Measurements from ENCODE around the gene ABLIM2. TPM values are rescaled to one million over a fixed set of nuclear protein-coding genes. Genes with fewer than 3 reads are reported as not detected.

Gene ABLIM2
- total RNA-seq, 1 donor from 2014 or later: 2.6 TPM

- peak in 1 of 2 donors; percentile 53 for DNase-seq (ENCODE audit: low read depth in 2 of 2)
Measured at GRCh38 chr4:8194306-8195242, 36.0 kb upstream of the ABLIM2 start.

DNA sequence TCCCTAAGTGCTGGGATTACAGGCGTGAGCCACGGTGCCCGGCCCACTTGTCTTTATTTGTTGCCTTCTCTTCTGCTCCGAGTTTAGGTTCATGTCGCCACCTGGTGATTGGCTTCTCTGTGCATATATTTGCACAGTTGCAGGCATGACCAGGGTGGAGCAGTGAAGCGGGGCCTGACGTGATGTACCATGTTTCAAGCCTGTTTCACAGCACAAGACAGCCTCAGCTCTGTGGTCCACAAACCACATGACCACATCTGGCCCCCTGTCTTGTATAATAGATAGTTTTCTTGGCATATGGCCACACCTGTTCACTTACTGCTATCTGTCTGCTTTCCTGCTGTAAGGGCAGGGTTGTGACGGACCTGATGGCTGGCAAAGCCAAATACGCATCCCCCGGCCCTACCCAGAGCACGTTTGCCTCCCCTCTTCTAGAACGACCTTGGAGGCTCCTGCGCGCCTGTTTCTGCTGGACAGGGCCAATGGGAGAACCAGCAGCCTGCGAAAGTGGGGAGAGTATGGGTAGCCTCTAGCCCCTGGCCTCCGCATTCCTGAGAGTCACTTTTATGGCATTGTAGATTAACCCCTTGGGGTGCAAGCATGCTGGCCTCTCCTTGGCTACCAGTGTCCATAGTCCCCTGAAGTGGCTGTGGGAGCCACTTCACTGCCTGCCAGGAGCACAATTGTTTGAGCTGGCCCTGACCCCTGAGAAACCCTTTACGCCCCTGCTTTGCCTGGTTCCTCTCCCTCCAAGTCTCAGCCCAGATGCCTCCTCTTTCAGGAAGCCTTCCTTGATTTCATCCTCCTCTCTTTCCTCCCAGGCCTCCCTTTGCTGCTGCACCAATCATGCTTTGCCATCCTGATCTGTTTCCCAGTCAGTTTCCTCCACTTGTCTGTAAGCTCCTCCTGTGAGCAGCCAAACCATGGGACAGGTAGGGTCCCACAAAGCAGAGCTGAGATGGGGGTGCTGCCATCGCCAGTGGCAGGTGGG is 34.4 kb upstream of the ABLIM2 start:
- DNase-seq (ENCODE audit: low read depth in 2 of 2): peak; percentile 60 to 81

DNA sequence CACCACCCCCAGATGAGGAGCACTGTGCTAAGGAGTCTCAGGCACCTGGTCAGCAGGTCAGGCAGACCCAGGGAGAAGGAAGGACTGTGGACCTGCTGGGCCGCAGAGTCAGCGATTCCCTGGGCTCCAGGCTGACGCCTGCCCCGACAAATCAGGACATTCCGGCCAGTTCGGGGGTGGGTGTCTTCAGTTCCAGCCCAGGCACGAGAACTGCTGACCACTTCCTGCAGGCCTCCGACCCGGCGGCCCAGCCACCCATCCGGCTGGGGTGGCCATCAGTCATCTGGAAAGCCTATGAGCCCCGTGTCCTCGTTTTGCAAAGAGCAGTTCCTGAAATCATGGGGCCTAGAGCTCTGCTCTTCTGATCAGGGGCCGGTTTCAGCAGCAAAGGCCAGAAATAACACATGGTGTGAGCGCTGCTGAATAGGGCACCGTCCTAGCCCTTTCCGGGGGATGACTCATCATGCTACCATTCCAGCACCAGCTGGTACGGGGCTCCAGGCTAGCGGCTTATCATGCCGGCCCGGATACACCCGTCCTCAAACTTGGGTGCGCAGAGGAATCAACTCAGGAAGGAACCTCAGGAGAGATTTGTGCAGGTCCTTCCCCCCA is 32.6 kb upstream of the ABLIM2 start:
- peak; percentile 94 to 99 for DNase-seq (ENCODE audit: low read depth in 2 of 2)

DNA sequence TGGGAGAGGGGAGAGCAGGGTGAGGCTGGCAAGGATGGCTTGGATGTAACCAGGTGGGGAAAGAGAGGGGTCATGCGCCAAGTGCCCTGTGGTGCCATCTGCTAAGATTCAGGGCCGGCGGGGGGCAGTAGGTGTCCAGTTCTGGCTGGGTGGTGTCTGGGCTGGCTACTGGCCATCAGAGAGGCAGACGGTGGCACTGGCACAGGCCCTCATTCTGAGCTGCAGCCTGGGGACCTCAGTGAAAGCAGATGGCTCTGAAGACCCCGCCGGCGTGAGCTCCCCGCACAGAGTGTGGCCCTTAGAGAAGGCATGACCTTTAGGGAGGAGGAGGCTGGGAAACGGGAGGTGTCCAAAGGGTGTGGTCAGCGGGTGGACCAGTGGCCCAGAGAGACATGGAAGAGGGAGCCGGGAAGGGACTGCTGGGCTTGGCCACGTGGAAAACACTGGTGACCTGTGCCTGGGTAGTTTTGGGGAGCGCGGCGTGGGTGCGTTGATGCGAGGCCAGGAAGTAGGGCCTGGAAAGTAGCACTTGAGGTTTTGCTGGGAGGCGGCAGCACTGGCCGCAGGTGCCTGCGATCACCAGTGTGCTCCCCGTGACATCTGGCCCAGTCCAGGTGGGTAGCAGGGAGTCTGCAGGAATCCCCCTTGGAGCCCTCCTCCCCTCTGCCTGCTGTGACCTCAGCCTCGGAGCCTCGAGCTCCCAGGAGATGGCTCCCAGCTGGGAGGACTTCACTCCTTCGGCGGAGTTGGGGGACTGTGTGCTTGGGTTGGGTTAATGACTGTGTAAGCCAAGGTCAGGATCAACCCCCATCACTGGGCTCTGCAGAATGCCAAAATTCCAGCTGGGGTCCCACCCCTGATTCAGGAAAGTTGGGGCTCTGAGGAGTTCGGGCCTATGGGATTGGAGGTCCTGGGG is 31.2 kb upstream of the ABLIM2 start:
- DNase-seq (ENCODE audit: low read depth in 2 of 2): no peak

GRCh38 chr4:8188743-8189550 is 30.3 kb upstream of the ABLIM2 start:
- peak in 1 of 2 donors; percentile 34 for DNase-seq (ENCODE audit: low read depth in 2 of 2)

- peak in 1 of 2 donors; percentile 57 for DNase-seq (ENCODE audit: low read depth in 2 of 2)
Measured at GRCh38 chr4:8188085-8188484, 29.5 kb upstream of the ABLIM2 start.

DNA sequence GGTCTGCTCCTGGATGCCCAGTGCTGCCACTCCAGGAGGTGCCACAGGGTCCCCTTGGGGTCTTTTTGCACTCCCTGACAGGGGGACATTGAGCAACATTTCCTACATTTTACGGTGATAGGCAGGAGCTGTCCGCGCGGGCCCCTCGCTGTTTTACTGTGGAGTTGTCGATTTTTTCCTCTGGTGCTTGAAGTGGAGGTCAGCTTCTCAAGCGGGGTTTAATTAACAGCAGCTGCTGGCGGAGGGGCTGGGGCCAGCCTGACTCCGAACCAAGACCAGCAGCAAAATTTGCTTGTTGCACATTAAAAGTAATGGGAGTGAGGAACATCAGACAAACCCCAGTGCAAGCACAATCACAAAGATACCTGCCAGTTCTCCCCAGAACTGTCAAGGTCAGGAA is 27.3 kb upstream of the ABLIM2 start:
- no peak for DNase-seq (ENCODE audit: low read depth in 2 of 2)

GRCh38 chr4:8185295-8185694 is 26.7 kb upstream of the ABLIM2 start:
- no peak for DNase-seq (ENCODE audit: low read depth in 2 of 2)

DNA sequence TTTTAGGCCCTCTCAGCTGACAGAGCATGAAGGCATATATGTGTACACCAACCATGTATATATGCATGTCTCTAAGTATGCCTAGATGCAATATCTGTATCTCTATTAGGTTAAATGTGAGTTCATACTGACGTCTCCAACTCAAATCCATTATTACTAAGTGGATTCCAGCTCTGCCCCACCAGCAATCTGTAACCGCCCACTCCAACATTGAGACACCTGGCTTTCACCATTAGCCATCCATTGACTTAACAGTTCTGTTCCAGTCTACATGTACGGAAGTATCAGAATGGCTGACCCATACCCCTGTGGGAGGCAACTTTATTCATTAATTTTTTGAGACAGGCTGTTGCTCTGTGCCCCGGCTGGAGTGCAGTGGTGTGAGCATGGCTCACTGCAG is 25.4 kb upstream of the ABLIM2 start:
- DNase-seq (ENCODE audit: low read depth in 2 of 2): no peak

- DNase-seq (ENCODE audit: low read depth in 2 of 2): peak in 1 of 2 donors; percentile 84
Measured at GRCh38 chr4:8182858-8183725, 24.5 kb upstream of the ABLIM2 start.

GRCh38 chr4:8182294-8182693 is 23.7 kb upstream of the ABLIM2 start:
- DNase-seq (ENCODE audit: low read depth in 2 of 2): no peak

DNA sequence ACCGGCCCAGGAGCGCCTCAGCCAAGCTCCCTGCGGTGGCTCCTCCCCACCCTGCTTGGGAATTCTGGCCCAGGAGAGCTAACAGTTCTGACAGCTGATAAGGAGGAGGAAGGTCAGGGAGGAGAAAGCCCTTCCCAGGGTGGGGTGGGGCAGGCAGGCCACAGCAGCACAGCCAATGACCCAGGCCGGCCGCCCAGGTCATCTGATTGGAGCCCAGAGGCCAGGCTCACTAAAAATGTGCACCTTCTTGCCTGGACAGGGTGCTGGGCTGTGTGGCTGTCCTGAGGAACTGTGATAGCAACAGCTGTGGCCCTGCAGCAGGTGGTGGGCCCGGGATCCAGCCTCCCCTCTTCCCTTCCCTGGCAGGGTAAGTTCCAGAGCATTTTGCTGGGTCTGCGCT is 23.2 kb upstream of the ABLIM2 start:
- DNase-seq (ENCODE audit: low read depth in 2 of 2): no peak

- DNase-seq (ENCODE audit: low read depth in 2 of 2): no peak
Measured at GRCh38 chr4:8181119-8181518, 22.5 kb upstream of the ABLIM2 start.

- DNase-seq (ENCODE audit: low read depth in 2 of 2): no peak
Measured at GRCh38 chr4:8180310-8181093, 21.9 kb upstream of the ABLIM2 start.

DNA sequence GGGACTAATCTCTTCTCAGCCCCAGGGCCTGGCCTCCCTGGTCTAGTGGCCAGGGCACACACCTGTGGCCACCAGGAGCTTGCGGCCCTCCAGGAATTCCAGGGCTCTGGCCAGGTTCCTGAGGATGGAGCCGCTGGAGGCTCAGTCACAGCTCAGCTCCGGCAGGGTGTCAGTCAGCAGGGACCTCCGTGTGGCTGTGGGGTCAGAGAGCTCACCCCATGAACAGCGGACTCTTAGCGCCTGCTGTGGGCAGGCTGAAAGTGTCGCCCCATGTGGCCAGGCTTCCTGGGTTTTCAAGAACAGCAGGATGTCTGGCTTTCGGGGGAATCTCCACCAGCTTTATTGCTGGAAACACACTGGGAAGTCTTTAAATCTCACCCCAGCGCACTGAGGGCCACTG is 21.2 kb upstream of the ABLIM2 start:
- DNase-seq (ENCODE audit: low read depth in 2 of 2): no peak

- no peak for DNase-seq (ENCODE audit: low read depth in 2 of 2)
Measured at GRCh38 chr4:8179074-8179473, 20.5 kb upstream of the ABLIM2 start.

DNA sequence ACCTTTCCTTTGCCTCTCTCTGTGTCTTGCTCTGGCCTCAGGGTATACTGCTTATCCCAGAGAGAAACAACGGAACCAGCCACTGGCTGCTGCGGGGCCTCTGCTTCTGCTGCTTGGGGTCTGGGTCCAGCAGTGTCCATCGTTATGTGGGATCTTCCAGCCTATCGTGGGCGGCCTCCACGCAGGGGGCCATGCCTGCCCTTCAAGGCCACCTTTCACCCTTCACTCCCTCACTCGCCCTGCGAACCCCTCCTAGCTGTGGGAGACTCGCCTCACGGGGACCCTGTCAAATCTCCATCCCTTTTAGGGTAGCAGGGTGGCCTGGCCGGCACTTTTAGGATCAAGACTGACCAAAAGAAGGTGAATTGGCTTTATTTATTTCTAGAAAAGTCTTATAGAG is 19.3 kb upstream of the ABLIM2 start:
- DNase-seq (ENCODE audit: low read depth in 2 of 2): no peak

GRCh38 chr4:8177552-8177951 is 18.9 kb upstream of the ABLIM2 start:
- DNase-seq (ENCODE audit: low read depth in 2 of 2): no peak
